GM21360 (cell line): ENCODE measurements around the gene FAM216B.
"Not testable (repeated sequence)": the region's sequence is repeated elsewhere in the genome, so short reads cannot be mapped to it uniquely, and the experiment has no call there.

Experiments
- ATAC-seq: cut with Tn5 transposase; IDR thresholded peaks from one replicate; pipeline ENCODE4 v1.9.1; 2021; ENCODE audit warnings: mild to moderate bottlenecking, moderate library complexity; ENCODE audit not compliant: unreplicated experiment

Gene FAM216B

GRCh38 chr13:42781352-42781751 is at the start of gene FAM216B:
FAM216B (plus strand) TSS chr13:42781584; CDS start chr13:42784068, 2,484 bp downstream.
- no peak for ATAC-seq

- ATAC-seq: no peak
Observed at GRCh38 chr13:42732073-42732472, 49.3 kb upstream of the FAM216B start.

- no peak for ATAC-seq
Observed at GRCh38 chr13:42733046-42733445, 48.3 kb upstream of the FAM216B start.

GRCh38 chr13:42735010-42735409 is 46.4 kb upstream of the FAM216B start:
- no peak for ATAC-seq

- no peak for ATAC-seq
Observed at GRCh38 chr13:42740753-42741152, 40.6 kb upstream of the FAM216B start.

GRCh38 chr13:42741914-42742313 is 39.5 kb upstream of the FAM216B start:
- ATAC-seq: no peak

- no peak for ATAC-seq
Observed at GRCh38 chr13:42745655-42746054, 35.7 kb upstream of the FAM216B start.

GRCh38 chr13:42746866-42747265 is 34.5 kb upstream of the FAM216B start:
- no peak for ATAC-seq

- no peak for ATAC-seq
Observed at GRCh38 chr13:42747399-42747873, 33.9 kb upstream of the FAM216B start.

GRCh38 chr13:42750794-42751193 is 30.6 kb upstream of the FAM216B start:
- no peak for ATAC-seq

- ATAC-seq: no peak
Observed at GRCh38 chr13:42751693-42752092, 29.7 kb upstream of the FAM216B start.

GRCh38 chr13:42752731-42753130 is 28.7 kb upstream of the FAM216B start:
- ATAC-seq: no peak

GRCh38 chr13:42753697-42754096 is 27.7 kb upstream of the FAM216B start:
- no peak for ATAC-seq

- ATAC-seq: no peak
Observed at GRCh38 chr13:42754801-42755510, 26.4 kb upstream of the FAM216B start.

- ATAC-seq: no peak
Observed at GRCh38 chr13:42757678-42758420, 23.5 kb upstream of the FAM216B start.

GRCh38 chr13:42758515-42758914 is 22.9 kb upstream of the FAM216B start:
- ATAC-seq: no peak

GRCh38 chr13:42760951-42761350 is 20.4 kb upstream of the FAM216B start:
- no peak for ATAC-seq

GRCh38 chr13:42762251-42762650 is 19.1 kb upstream of the FAM216B start:
- no peak for ATAC-seq

GRCh38 chr13:42762917-42763316 is 18.5 kb upstream of the FAM216B start:
- no peak for ATAC-seq

- no peak for ATAC-seq
Observed at GRCh38 chr13:42766016-42766415, 15.4 kb upstream of the FAM216B start.

- no peak for ATAC-seq
Observed at GRCh38 chr13:42769650-42770049, 11.7 kb upstream of the FAM216B start.

GRCh38 chr13:42776558-42776957 is 4.8 kb upstream of the FAM216B start:
- ATAC-seq: not testable (repeated sequence)
